Measurements from ENCODE around the gene IFIT2.
"Not testable (repeated sequence)": the region's sequence is repeated elsewhere in the genome, so short reads cannot be mapped to it uniquely, and the experiment has no call there.

IFIT2 gene

DNA sequence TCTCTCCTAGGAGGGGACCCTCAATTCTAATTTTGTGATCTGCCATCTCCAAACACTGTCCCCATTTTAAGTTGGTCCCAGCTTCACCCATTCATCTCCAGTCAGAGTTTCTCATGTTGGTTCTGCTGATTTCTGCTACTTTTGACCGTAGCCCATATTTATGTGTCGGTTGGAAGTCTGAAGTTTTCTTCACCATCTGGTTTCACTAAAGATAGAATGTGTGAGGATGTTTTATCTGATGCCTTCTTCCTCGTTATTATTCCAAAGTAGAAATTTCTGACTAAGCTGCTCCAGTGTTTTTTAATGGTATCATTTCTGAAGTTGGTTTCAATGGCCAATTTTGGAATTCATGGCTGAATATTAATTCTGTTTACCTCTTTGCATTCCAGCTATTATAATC, 21.3 kb upstream of the IFIT2 start:
- DNase-seq, result no peak

DNA sequence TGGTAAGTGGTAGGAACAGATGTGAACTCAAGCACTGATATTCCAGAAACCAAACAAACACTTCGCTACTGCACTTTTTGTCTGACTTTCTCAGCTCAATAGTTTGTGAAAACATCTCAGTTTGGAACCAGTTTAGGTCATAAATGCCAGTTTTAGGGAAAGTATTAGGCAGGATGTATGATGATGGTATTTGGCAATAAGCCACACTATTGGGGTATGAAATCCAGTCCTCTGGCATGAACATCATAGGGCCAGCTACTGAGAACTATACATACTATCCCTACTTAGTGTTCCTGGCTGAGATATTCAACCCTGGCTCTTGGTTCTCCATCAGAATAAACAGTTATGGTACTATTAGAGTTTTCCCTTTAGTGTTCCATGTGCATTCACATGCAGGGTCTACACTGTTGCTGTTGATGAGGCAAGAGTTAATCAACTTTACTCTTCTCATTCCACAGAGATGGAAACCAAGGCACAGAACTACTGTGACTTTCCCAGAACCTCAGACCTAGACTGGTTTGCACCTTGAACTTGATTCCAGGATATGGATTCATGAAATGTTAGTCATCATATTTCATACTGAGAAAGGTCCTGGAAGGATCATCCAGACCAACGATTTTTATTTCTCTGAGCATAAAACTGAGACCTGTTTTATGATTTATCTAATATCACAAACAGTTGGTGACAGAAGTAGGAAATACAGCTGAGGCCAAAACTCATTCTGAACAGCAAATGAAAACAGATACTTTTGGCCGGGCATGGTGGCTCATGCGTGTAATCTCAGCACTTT, 20.0 kb upstream of the IFIT2 start:
- DNase-seq, result no peak

DNA sequence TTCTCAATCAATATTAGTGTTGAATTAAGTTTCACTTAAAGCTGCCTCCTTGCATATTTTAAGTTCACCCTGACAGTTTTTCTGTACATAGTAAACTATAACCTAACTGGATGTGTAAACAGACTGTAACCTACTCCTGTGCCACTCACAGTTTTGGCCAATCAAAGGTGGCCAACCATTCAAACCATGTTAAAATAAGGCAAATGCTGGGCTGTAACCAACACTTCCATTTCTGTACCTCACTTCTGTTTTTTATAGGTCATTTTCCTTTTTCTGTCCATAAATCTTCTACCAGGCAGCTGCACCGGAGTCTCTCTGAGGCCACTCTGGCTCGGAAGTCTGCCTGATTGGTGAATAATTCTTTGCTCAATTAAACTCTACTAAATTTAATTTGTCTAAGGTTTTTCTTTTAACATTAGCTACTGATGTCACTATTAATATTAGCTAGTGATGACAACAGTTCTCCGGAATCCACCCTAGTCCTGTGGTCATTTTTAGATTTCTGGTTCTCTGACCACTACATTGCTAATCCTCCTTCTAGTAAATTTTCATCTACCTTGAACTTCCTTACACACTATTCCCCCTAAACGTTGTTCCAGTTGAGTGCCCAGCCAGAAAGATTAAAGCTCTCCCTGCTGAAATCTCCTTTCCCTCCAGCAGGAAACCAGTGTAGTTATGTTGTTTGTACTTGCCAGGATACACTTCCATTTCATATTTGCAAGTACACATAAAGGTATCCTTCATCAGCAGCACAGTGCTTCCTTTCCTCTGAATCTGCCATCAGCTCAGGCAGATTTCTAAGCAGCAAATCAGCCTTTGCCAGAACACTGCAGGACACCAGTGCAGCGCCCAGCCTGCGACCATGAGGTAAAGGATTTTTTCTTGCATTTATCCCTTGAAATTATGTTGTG, 18.6 kb upstream of the IFIT2 start:
- DNase-seq, result no peak

DNA sequence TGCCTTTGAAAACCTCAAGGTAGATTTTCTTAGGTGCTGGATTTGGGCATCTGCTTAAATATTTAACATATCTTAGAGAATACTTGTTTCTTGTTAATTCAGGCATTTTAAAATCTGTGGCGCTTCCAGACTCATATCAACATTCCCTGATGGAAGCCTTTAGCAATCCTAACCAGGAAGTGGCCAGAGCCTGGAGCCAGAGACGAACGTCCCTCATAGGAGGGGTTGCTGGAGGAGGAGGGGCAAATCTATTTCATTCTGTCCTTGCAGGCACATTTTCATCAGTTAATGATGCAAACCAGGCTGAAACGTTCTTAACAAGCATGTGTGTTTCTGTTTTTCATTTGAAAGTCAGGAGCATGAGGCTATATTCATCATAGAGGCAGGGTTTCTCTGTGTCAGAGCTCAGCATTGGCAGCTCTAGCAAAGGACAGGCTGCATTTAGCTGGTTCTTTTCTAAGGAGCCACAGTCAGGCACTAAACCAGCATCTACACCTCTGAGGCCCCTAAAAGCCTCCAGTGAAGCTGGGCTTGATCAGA, 17.8 kb upstream of the IFIT2 start:
- no peak for DNase-seq

DNA sequence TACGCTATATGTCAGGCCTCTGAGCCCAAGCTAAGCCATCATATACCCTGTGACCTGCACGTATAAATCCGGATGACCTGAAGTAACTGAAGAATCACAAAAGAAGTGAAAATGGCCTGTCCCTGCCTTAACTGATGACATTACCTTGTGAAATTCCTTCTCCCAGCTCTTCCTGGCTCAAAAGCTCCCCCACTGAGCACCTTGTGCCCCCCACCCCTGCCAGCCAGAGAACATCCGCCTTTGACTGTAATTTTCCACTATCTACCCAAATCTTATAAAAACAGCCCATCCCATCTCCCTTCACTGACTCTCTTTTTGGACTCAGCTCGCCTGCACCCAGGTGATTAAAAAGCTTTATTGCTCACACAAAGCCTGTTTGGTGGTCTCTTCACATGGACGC, 17.1 kb upstream of the IFIT2 start:
- DNase-seq, result not testable (repeated sequence)

DNA sequence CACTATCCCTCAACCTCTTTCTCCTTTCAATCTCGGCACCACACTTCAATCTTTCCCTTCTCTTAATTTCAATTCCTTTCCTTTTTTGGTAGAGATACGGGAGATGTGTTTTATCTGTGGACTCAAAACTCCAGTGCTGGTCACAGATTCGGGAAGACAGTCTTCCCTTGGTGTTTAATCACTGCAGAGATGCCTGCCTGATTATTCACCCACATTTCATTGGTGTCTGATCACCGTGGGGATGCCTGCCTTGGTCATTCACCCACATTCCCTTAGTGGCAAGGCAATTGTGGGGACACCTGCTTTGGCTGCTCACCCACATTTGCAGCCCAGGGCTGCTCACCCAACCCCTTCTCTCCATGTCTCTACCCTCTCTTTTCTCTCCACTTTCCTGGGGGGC, 16.5 kb upstream of the IFIT2 start:
- DNase-seq, result not testable (repeated sequence)

DNA sequence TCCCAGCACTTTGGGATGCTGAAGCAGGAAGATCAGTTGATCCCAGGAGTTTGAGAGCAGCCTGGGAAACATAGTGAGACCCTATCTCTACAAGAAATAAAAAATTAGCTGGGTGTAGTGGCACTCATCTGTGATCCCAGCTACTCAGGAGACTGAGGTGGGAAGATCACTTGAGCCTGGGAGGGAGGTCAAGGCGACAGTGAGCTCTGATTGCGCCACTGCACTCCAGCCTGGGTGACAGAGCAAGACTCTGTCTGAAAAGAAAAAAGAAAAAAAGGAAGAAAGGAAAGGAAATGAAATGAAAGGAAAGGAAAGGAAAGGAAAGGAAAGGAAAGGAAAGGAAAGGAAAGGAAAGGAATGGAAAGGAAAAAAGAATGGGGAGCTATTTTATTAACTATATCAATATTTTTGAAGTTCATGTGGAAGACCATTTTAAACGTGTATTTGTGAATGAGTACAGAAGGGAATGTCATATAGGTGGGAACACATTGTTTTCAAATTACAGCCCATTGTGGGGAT, 7.1 kb upstream of the IFIT2 start:
- no peak for DNase-seq

DNA sequence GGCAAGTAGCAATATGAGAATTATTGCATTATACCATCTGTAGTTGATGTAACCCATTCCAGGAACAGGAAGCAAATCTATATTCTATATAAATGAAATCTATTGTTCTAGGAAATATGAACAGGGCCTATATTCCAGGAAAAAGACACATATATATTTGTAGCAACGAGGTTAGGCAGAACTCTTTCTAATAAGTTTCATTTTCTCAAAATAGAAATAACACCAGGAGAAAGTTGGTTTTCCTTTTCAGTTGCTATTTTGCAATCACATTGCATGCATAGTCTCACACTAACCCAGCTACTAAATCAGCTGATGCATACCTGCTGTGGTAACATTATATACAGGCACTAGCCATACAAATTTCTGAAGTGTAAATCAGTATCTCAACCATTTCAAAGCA, 6.2 kb upstream of the IFIT2 start:
- peak in 1 of 5 donors; percentile 38 for DNase-seq

DNA sequence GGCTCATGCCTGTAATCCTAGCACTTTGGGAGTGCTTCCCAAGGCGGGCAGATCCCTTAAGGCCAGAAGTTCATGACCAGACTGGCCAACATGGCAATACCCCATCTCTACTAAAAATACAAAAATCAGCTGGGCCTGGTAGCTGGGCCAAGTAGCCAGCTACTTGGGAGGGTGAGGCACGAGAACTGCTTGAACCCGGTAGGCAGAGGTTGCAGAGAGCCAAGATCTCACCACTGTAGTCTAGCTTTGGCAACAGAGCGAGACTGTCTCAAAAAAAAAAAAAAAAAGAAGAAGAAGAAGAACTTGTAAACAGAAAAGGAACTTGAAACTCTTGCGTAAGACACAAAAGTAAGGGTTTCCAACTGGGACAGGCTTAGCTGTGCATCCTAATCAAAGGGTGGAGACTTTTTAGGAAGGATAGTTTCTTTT, 5.6 kb upstream of the IFIT2 start:
- no peak for DNase-seq

DNA sequence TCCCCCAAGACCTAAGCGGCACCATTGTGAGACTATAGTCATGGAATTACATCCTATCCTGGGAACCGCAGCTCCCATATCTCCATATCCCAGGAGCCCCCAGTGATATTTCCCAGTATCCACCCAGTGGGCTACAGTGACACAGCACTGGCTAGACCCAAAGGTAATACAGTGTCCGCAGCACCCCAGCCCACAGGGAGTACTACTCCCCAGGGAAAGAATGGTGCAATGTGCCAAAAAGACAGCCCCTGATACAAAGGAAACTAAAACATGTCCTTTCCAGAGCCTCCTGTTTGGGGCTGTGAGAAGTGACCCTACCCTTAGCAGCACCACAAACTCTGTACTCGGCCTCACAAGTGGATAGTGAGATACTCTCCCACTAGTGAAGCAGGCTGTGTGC, 4.5 kb upstream of the IFIT2 start:
- DNase-seq, result no peak

DNA sequence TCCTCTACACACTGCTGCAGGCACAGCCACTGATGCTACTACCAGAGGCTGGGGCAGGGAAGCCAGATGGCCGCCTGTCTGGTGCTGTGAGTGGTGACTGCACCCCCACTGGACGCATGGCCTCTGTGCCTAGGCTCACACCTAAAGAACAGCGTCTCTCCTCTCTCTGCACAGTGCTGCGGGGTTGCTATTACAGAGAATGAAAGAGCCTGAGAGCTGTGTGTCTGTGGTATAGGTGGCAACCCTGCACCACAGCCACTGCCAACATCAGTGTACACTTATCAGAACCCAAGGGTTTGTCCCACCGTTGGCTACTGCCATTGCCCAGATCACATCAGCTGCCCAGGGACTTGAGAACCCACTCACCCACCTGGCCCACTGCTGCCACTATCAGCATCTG, 4.1 kb upstream of the IFIT2 start:
- DNase-seq, result no peak

DNA sequence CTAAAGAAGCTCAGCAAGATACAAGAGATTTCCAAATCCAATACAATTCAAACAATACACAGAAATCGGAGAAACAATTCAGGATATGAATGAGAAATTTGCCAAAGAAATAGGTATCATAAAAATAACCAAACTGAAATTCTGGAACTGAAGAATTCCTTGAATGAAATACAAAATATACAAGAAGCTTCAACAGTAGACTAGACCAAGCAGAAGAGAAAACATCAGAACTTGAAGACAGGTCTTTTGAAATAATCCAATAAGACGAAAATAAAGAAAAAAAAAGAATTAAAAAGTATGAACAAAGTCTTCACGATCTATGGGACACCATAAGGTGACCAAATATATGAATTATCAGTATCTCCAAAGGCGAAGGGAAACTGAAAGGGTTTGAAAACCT, 2.8 kb upstream of the IFIT2 start:
- no peak for DNase-seq

DNA sequence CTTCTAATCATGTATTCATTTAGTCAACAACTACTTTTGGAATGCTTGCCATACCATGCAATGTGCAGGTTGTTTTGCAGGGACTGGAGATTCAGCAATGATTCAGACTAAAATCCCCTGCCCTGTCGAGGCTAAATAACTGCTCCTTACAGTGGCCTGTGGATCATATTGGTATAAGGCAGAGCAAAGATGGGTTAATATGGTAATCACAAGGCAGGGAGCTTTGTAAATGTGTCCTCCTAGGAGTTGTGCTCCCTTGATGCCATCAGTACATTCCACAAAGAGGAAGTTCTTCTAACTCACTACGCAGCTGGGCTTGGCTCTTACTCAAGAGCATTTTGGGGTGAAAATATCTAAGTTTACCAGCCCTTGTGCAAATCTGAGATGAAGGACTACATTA, 614 bp upstream of the IFIT2 start:
- no peak for DNase-seq

DNA sequence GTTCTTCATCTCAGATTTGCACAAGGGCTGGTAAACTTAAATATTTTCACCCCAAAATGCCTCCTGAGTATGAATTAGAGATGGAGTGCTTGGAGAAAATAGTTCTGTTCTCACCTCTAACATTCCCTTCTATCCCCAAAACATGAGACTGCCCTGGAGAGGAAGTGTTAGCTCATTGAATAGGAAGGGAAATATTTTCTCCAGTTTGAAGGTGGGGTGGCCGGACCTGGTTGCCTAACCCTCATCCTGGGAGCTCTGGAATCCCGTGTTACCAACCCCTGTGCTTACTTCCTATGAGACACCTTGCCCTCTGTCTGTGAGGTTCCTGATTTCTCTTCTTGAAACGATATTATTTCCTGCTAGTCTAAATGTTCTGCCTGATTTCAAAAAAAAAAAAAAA, 779 bp downstream of the IFIT2 start:
- DNase-seq, result no peak

DNA sequence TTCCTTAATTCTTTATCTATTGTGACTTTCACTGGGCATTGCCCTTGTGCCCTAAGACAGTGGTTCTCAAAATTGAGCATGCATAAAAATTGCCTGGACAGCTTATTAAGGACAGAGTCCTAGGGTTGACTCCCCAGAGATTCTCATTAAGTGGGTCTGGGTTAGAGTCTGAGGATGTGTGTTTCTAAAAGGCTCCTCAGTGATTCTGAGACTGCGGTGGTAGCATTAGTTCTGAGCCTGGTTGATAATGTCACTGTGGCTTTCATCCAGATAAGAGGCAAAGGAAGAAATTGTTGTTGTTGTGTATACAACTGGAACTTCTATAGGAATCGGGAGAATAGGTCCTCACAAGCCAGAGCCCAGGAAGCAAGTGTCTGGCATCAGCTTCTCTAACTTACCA, 1.3 kb downstream of the IFIT2 start:
- DNase-seq, result no peak

DNA sequence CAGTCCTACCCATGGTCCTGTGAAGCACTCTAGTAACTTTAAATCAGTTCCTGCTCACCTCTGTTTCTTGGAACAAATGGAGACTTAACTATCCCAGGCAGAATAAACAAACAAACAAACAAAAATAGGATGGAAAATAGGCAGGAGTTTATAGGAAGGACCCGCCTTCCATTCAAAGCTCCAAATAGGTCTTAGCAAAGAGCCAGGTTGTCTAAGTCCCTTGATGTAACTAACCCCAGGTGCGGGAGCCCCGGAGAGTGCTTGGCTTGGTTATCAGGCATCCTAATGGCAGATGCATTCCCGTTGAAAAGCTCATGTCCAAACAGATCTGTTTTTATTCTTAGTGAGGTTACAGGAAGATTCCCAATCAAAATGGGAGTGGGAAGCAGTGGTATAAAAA, 2.2 kb downstream of the IFIT2 start:
- DNase-seq, result no peak

DNA sequence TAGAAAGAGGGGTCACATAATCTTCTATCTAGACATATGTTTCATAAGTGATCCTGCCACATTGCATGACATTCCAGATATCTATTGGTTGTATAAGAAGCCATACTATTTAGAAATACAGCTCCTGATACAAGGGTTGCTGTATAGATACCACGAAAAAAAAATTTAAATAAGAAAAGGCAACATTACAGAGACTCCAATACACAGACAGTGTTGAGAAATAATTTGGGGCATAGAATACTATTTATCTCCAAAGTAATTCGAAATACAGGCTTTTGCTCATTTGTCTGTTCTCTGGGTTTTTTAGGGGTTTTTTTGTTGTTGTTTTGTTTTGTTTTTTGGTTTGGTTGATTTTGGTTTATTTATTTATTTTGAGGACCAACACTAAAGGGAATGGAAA, 2.6 kb downstream of the IFIT2 start:
- no peak for DNase-seq

DNA sequence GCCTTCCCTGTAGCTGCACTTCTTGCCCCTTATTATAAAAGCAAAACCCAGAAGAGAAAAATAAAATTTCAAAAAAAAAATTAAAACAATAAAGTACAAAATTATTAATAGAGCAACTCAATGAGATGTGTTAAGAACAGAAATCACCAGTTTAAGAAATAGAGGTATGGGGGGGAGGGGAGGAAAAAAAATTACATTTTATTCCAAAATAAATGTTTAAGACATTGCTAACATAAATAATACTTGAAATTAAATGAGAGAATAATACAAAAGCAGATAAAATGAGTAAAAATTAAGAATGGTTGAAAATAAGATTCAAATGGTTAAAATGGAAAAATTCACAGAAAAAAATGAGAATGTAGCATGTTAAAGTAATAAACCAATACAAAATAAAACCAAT, 3.1 kb downstream of the IFIT2 start:
- no peak for DNase-seq

DNA sequence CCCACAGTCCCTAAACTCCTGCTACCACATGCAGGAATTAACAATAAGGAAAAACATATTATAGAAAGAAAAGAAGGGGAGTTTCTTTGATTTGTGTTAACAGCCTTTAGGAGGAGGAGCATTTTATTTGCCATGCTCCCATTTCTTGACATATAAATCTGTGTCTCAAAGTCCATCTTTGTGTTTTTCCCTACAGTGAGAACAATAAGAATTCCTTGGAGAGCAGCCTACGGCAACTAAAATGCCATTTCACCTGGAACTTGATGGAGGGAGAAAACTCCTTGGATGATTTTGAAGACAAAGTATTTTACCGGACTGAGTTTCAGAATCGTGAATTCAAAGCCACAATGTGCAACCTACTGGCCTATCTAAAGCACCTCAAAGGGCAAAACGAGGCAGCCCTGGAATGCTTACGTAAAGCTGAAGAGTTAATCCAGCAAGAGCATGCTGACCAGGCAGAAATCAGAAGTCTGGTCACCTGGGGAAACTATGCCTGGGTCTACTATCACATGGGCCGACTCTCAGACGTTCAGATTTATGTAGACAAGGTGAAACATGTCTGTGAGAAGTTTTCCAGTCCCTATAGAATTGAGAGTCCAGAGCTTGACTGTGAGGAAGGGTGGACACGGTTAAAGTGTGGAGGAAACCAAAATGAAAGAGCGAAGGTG, 4.1 kb downstream of the IFIT2 start:
- DNase-seq, result no peak

DNA sequence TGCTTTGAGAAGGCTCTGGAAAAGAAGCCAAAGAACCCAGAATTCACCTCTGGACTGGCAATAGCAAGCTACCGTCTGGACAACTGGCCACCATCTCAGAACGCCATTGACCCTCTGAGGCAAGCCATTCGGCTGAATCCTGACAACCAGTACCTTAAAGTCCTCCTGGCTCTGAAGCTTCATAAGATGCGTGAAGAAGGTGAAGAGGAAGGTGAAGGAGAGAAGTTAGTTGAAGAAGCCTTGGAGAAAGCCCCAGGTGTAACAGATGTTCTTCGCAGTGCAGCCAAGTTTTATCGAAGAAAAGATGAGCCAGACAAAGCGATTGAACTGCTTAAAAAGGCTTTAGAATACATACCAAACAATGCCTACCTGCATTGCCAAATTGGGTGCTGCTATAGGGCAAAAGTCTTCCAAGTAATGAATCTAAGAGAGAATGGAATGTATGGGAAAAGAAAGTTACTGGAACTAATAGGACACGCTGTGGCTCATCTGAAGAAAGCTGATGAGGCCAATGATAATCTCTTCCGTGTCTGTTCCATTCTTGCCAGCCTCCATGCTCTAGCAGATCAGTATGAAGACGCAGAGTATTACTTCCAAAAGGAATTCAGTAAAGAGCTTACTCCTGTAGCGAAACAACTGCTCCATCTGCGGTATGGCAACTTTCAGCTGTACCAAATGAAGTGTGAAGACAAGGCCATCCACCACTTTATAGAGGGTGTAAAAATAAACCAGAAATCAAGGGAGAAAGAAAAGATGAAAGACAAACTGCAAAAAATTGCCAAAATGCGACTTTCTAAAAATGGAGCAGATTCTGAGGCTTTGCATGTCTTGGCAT, 4.8 kb downstream of the IFIT2 start:
- no peak for DNase-seq

DNA sequence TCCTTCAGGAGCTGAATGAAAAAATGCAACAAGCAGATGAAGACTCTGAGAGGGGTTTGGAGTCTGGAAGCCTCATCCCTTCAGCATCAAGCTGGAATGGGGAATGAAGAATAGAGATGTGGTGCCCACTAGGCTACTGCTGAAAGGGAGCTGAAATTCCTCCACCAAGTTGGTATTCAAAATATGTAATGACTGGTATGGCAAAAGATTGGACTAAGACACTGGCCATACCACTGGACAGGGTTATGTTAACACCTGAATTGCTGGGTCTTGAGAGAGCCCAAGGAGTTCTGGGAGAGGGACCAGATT, 5.4 kb downstream of the IFIT2 start:
- DNase-seq, result no peak

DNA sequence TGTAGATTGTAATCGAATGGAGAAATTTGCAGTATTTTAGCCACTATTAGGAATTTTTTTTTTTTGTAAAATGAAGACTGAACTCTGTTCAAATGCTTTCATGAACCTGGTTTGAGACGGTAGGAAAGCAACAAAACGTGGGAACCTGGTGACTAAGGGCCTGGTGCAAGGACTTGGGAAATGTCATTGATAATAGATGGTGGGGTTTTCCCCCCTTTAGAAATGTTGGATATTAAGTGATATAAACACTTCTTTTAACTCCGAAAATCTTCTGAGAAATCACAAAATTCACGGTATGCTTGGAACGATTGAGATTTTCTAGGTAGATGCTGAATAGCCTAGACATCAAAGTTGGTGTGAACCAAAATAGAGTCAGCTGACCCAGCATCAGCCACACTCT, 6.4 kb downstream of the IFIT2 start:
- no peak for DNase-seq
